ENCODE results near the gene PYGB.

DNA sequence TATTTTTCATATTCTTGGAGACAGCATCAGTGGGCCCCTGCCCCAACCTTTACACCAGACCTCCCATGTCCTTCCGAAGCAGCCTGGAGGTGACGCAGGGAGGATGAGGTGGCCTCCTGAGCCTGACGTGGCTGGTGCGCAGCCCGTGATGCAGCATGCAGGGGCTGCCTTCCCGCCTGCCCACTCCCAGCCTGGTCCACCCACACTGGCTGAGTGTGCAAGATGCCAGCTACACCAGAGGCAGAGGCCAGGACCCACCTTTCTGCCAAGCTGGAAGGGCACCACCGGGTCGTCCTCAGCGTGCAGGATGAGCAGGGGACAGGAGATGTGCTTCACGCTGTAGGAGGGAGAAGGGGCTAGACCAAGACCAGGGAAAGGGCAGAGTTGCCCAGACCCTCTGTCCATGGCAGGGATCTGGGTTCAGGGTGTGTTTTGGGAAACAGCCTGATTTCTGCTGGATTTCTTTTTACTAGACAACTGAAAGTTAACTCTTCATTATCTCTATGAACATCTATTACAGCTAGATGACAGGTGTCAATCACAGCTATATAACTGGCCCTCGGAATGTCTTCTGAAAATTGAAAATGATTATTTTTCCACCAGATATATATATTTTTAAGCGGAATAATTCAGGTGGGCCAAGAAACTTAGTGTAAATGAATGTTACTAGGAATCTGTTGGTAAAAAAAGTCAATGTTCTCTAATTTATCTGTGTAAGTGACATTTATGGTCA is 55.6 kb downstream of the PYGB start:
- TF ChIP-seq, protein P1, sequence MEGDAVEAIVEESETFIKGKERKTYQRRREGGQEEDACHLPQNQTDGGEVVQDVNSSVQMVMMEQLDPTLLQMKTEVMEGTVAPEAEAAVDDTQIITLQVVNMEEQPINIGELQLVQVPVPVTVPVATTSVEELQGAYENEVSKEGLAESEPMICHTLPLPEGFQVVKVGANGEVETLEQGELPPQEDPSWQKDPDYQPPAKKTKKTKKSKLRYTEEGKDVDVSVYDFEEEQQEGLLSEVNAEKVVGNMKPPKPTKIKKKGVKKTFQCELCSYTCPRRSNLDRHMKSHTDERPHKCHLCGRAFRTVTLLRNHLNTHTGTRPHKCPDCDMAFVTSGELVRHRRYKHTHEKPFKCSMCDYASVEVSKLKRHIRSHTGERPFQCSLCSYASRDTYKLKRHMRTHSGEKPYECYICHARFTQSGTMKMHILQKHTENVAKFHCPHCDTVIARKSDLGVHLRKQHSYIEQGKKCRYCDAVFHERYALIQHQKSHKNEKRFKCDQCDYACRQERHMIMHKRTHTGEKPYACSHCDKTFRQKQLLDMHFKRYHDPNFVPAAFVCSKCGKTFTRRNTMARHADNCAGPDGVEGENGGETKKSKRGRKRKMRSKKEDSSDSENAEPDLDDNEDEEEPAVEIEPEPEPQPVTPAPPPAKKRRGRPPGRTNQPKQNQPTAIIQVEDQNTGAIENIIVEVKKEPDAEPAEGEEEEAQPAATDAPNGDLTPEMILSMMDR (conservative IDR thresholded peaks at IDR 0.05; ENCODE audit: low read depth, low read length) = no peak
- no peak for TF ChIP-seq EZH2phosphoT487 (IDR thresholded peaks at IDR 0.05; ENCODE audit: borderline replicate concordance, low read length)
- no peak for TF ChIP-seq EZH2 (IDR thresholded peaks at IDR 0.05; ENCODE audit: low read length, unreplicated experiment)

All from PC-3 (cell line).